ENCODE measurements around the gene SZRD1.
A peak's percentile ranks its signal among the peaks of the same experiment; 100 is the strongest.

SZRD1 gene

GRCh38 chr1:16385659-16386453 is 18.8 kb downstream of the SZRD1 start:
- ChIA-PET CTCF (interaction anchor here (0.6 to 0.7 kb wide), 2 partner anchors 12 to 18 kb away, joined by 3 to 5 read pairs; no protein-coding TSS in a partner anchor), POLR2A (ENCODE audit: low non-redundant PET) (no interaction called here)
- DNase-seq (ENCODE audit: low spot score), result no peak
- peak overlapping the region; percentile 83 for H3K27ac ChIP-seq
- TF ChIP-seq CTCF (conservative IDR thresholded peaks at IDR 0.05; ENCODE audit: low read depth), result no peak

GRCh38 chr1:16386454-16387113 is 19.5 kb downstream of the SZRD1 start:
- ChIA-PET CTCF (interaction anchor here (0.6 to 0.7 kb wide), 2 partner anchors 13 to 19 kb away, joined by 3 to 5 read pairs; no protein-coding TSS in a partner anchor), POLR2A (ENCODE audit: low non-redundant PET) (no interaction called here)
- peak; percentile 83 for DNase-seq (ENCODE audit: low spot score)
- peak overlapping the region; percentile 83 for H3K27ac ChIP-seq
- no peak for TF ChIP-seq CTCF (conservative IDR thresholded peaks at IDR 0.05; ENCODE audit: low read depth)

- TF ChIP-seq CTCF (conservative IDR thresholded peaks at IDR 0.05; ENCODE audit: low read depth), result no peak
- CTCF ChIA-PET, result interaction anchor here (0.6 kb wide), 1 partner anchor 8 kb away, joined by 4 read pairs; no protein-coding TSS in a partner anchor
- H3K27ac ChIP-seq, result peak overlapping the region; percentile 67
- DNase-seq (ENCODE audit: low spot score), result no peak
- POLR2A ChIA-PET (ENCODE audit: low non-redundant PET), result no interaction called here
Observed at GRCh38 chr1:16387201-16388188, 20.5 kb downstream of the SZRD1 start.

- no peak for DNase-seq (ENCODE audit: low spot score)
- POLR2A ChIA-PET (ENCODE audit: low non-redundant PET), result no interaction called here
- peak overlapping the region; percentile 55 for H3K27ac ChIP-seq
- TF ChIP-seq CTCF (conservative IDR thresholded peaks at IDR 0.05; ENCODE audit: low read depth), result no peak
- CTCF ChIA-PET, result interaction anchor here (0.9 kb wide), 1 partner anchor 44 kb away, joined by 4 read pairs; no protein-coding TSS in a partner anchor
Observed at GRCh38 chr1:16391411-16391810, 24.4 kb downstream of the SZRD1 start.

GRCh38 chr1:16392740-16393569 is 25.9 kb downstream of the SZRD1 start:
- peak overlapping the region; percentile 55 for H3K27ac ChIP-seq
- ChIA-PET POLR2A (ENCODE audit: low non-redundant PET) (no interaction called here), CTCF (interaction anchor here (0.6 to 0.9 kb wide), 5 partner anchors 13 to 506 kb away, joined by 3 to 8 read pairs (median 3); partner anchors contain the start of gene NECAP2)
- no peak for DNase-seq (ENCODE audit: low spot score)
- no peak for TF ChIP-seq CTCF (conservative IDR thresholded peaks at IDR 0.05; ENCODE audit: low read depth)

All from RWPE1 (cell line).